SK-N-DZ (cell line): ENCODE data around the gene CKLF.

ENCODE experiments used
- small RNA-seq, 2 experiments: library from RNA; depleted of rRNA; stranded (forward); fragments of <200 nt; gene quantifications; one replicate each; pipeline ENCODE3, GENCODE V24; 2014

The CKLF gene

Small RNA genes lying within 50 kb of the gene (small RNA-seq; reads per million reads assigned to genes)
- 0 to 0.04 reads per million in 2 experiments for gene CKLF-CMTM1
